ENCODE data around the gene NELL1.
"Not testable (repeated sequence)": the region's sequence is repeated elsewhere in the genome, so short reads cannot be mapped to it uniquely, and the experiment has no call there.

The NELL1 gene

DNA sequence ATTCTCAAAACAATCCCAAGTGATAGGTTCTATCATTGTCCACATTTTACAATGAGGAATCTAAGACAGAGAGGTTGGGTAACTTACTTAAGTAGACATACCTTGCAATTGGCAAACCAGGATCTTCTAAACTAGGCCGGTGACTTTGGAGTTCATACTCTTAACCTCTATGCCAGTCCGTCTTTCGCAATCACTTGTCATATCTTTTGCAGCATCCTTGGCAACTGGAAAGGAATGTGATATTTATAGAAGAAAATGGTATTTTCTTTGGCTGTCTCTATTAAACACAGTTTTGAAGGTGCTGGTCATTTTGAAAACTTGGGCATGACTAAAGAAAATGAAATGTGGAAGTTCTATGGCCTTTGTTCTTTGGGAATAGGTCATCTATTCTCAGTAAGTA lies 556.5 kb downstream of the NELL1 start:
- DNase-seq (ENCODE audit: low read depth) = no peak

DNA sequence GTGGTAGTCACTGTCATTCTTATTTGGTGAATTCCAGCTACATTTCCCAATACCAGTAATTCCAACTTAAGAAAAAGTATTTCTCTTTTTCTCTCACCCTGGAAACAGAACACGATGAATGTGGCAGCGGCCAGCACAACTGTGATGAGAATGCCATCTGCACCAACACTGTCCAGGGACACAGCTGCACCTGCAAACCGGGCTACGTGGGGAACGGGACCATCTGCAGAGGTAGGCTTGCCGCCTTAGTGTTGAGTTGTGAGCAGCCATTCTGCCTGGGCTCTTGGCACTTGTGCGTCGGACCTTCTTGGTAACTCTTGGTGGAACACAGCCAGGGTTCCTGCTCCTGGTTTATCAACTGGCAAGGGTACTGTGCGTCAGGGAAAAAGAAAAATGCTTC lies 559.8 kb downstream of the NELL1 start:
- no peak for DNase-seq (ENCODE audit: low read depth)

DNA sequence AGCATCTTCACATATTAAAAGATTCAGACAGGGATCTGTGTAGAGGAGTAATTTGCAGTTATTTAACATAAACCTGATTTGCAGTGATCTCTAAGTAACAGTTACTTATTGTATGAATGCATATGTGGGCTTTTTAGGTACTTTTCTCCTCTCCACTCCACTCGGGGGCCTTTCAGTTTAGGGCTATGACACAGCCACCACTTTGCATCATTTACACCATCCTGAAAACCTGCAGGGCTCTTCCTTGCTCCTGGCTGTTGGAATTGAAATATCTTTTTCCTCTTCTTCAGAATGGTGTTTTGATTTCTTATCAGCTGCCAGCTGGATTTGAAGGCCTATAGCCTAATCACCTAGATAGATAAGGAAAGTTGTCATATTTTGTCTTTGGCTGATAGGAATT lies 580.8 kb downstream of the NELL1 start:
- no peak for DNase-seq (ENCODE audit: low read depth)

DNA sequence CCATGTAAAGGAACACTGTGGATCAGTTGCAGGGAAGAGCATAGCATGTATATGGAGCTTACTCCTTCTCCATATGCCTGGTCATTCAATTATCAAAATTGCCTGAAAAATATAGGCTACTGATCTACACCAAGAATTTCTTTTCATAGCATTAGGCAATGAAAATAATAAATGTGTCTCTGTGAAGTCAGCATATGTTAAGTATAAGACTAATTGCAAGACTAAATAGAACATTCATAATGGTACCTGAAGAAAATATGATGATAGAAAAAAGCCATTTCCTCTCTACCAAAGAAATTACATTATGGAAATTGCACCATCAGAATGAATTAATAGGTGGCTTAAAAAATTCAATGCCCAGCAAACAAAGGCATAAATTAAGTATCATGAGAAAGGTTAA lies 584.7 kb downstream of the NELL1 start:
- no peak for DNase-seq (ENCODE audit: low read depth)

DNA sequence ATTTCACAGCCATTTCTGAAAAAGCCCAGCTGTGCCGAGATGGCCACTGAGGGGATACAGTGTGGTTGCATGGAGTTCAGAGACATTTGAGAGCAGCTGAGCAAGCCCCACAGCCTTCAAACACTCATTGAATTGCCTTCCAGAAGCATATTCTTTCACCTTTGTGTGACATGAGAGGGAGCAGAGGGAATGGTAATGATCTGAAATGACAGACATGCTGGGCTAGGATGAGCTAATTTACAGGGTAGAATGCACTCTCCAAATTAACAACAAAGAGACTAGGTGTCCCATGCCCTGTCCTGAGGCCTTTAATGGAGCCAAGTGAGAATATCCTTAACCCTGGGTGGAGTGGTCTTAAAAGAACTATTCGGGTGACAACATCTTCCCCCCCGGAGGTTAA lies 585.4 kb downstream of the NELL1 start:
- no peak for DNase-seq (ENCODE audit: low read depth)

DNA sequence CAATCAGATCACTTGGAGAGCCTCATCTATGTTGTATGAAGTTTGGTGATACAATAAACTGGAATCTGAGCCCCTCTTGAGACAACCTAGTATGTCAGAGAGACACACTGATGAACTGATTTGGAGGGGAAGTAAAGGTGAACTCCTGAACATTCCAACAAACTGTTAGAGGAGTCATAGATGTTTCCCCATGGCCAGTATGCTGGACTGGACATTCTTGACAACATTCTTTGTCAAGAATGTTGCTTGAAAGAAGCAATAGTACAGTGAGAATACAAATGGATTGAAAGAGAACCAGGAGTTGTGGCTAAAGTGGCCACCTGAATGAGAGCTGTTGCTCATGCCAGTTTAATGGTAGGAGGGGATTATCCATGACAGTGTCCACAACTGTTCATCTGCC lies 588.1 kb downstream of the NELL1 start:
- DNase-seq (ENCODE audit: low read depth) = no peak

DNA sequence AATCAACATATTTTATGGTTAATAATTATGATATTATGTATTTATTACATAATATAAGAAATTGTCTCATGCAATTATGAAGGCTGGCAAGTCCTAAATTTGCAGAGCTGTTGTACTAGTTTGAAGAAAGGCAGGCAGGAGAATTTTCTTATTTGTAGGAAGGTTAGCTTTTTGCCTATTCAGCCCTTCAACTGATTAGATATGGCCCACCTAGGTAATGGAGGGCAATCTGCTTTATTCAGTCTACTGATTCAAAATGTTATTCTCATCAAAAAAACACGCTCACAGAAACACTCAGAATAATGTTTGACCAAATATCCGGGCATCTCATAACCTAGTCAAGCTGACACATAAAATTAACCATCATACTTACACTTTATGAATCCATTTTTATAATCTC lies 589.0 kb downstream of the NELL1 start:
- DNase-seq (ENCODE audit: low read depth) = no peak

DNA sequence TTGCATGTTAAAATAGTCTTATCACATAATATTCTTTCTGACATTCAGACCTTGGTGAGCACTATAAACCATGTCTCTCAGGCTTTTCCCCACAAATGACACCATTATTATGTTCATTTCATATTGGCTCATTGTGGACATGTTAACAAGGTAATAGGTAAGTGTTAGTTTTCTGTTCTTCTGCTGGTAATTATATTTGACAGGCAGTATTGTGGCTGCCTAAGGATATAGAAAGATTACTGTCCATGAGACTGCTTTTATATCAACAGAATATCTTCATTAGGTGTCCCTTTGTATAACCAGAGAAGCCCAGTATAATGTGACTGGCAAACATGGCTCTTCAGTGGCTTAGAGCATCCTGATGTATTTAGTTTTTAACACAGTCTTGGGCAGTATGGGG lies 590.7 kb downstream of the NELL1 start:
- no peak for DNase-seq (ENCODE audit: low read depth)

DNA sequence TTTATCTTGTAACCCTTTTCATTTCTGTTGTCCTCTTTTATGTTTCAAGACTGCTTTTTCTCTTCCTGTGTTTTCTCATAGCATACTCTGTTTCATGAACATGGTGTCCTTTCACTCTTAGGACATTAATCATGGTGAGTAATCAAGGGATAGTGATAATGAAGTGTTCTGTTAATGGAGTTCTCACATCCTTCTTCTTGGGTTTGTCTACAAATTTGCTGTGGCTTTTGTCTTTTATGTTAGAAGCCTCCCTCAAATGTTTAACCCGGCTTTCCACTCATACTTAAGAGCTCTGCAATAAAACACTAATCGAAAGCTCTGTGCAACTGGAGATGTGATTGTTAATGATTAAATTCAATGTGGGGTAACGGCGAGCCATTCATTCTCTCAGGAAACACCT lies 593.6 kb downstream of the NELL1 start:
- DNase-seq (ENCODE audit: low read depth) = no peak

DNA sequence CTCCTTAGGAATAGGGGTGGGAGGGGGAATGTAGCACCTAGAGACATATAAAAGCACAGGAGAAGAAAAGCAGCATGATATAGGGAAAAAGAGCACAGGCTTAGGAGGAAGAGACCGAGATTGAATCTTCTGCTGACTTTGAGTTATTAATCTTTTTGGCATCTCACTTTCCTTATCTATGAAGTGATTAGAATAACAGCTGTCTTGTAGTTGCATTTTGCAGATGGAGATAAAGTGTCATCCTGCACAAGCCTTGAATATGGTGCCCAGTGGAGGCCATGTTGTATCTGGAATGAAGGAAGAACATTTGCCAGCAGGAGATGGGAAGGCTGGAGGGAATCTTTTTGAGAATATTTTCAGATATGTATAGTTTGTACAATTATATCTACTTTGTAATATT lies 594.7 kb downstream of the NELL1 start:
- no peak for DNase-seq (ENCODE audit: low read depth)

DNA sequence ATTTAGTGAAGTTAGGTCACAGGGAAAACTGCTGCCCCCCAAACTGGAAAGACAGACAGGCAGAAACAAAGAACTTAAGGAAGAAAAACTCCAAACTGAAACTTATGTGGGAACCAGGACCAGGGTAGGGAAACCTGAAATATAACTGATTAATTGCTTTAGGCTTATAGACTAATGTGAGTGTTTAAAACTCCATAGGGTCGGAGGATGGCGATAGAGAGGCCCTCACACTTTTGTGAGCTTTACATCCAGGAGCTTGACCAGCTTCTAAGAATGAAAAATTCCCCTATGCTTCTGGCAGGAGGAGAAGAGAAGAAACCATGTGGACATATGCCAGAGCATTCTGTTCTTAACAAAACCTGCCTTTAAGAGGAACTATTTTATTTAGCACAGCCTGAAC lies 598.6 kb downstream of the NELL1 start:
- DNase-seq (ENCODE audit: low read depth) = no peak

DNA sequence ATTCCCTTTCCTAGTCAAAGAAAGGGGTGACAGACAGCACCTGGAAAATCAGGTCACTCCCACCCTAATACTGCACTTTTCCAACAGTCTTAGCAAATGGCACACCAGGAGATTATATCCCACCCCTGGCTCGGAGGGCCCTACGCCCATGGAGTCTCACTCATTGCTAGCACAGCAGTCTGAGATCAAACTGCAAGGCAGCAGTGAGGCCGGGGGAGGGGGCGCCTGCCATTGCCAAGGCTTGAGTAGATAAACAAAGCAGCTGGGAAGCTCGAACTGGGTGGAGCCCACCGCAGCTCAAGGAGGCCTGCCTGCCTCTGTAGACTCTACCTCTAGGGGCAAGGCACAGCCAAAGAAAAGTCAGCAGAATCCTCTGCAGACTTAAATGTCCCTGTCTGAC lies 602.8 kb downstream of the NELL1 start:
- DNase-seq (ENCODE audit: low read depth) = not testable (repeated sequence)

DNA sequence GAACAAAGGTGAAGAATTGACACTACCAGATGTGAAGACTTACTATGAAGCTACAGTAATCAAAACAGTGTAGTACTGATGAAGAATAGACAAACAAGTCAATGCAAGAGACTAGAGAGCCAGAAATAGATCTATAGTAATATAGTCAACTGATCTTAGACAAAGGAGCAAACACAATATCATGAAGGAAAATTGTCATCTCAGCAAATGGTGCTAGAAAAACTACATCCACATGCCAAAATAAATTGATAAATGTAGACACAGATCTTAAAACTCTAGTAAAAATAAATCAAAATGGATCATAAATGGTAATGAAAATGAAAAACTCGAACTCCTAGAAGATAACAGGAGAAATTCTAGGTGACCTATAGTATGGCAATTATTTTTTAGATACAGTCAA lies 609.5 kb downstream of the NELL1 start:
- no peak for DNase-seq (ENCODE audit: low read depth)

DNA sequence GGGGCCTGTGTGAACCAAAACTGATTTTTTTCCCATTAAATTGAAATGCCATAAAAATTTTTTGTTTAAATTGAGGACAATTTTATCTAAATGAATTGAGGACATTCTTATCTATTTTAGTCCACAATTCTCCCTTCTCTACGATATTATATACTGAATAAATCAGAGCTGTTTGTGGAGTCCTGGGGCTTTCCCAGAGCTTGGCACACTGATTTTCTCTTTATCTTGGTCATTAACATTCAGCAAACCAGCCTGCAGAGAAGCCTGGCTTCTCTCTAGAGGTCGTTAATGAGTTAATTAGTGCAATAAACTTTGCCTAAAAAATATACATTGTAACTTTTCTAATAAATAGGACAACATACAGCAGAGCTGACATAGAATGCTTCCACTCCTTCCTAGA lies 615.7 kb downstream of the NELL1 start:
- DNase-seq (ENCODE audit: low read depth) = no peak

DNA sequence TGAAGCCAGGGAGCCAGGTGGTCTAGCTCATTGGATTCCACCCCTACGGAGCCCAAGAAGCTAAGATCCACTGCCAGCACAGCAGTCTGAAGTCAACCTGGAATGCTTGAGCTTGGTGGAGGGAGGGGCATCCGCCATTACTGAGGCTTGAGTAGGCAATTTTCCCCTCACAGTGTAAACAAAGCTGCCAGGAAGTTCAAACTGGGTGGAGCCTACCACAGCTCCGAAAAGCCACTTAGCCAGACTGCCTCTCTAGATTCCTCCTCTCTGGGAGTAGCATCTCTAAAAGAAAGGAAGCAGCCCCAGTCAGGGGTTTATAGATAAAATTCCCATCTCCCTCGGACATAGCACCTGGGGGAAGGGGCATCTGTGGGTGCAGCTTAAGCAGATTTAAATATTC lies 620.3 kb downstream of the NELL1 start:
- DNase-seq (ENCODE audit: low read depth) = no peak

DNA sequence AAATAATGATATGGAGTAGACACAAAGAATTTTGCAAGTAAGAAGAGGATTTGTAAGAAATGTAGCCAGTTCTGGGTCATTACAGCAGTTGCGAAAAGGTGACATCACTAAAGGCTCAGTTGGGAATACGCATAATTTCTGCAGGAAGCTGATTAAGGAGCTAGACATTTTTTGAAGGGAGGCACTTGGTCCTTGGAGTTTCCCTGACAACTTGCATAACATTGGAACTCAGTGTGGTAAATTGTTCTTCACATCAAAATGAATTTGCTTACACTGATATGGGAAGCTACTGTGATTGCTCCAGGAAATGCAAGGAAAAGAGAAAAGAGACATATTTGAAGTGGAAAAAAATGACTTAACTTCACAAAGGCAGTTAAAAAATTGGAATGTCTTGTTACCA lies 626.1 kb downstream of the NELL1 start:
- DNase-seq (ENCODE audit: low read depth) = no peak

DNA sequence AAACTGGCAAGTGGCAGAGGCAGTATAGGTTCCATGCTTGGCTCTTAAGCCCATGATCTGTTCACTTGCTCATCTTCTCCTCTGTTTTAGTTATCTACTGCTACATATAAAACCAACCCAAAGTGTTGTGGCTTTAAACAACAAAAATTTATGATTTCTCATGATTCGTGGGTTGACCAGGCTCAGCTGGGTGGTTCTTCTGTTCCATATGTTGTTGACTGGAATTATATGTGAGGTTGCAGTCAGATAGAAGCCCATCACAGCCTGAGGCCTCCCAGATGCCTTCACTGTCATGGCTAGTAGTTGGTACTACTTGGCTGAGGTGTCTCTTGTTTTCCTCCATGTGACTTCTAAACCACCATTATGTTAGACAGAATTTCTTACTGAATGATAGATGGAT lies 632.6 kb downstream of the NELL1 start:
- DNase-seq (ENCODE audit: low read depth) = no peak

DNA sequence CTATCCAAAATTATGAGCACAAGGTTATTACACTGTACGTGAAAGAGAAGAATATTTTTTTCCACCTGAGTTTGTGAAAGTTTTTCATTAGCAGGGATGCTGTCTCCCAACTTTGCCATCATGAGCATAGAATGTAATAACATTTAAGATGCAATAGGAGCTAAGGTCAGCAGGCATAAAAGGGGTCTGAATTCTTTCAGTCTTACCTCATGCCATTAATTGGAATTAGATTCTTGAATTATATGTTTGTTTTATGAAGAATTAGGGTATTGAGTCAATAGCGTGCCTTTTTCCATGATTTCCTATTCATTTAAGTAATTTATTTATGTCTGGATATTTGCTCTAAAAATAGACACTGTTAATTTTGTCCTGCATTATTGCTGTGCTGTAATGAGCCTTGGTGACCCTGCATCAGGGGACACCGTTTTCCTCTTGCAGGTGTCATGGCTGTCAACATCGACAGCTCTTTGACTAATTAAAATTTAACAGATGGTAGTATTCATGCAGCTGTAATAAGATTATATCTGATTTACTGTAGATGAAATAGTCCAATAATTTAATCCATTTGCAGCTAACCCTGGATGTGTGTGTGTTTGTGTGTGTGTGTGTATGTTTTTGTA lies 637.5 kb downstream of the NELL1 start:
- no peak for DNase-seq (ENCODE audit: low read depth)

DNA sequence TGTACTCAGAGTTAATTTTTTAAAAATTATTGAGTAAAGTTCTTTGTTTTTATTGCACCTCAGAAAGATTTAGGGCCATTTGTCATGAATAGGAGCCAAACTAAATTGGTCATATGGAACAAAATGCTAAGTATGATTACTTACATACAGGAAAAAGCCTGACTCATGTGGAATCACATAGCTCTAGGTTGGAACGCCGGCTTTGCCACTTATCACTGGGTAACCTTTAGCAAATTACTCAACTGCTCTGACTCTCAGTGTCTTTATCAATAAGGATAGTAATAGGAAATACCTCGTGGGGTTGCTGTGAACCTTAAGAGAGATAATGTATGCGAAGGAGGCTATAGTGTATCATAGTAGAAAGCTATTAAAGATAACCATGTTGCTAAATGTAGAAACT lies 638.5 kb downstream of the NELL1 start:
- no peak for DNase-seq (ENCODE audit: low read depth)

DNA sequence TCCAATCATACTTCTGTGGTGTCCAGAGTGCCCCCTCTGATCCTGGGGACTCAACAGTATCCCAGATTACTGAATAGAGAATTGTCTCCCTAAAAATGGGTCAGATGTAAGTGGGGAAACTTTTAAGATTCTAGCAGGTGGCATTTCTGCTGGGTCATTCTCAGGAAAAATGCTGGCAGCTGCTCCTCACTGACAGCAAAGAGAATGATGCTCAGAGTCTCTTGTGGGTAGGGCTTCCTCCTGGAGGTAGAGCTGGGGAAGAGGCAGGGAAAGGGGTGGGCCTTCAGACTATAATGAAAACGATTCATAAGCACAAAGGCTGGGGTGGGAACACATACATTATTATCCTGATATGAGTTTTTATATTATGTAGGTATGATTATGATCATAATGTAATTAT lies 647.2 kb downstream of the NELL1 start:
- DNase-seq (ENCODE audit: low read depth) = no peak

DNA sequence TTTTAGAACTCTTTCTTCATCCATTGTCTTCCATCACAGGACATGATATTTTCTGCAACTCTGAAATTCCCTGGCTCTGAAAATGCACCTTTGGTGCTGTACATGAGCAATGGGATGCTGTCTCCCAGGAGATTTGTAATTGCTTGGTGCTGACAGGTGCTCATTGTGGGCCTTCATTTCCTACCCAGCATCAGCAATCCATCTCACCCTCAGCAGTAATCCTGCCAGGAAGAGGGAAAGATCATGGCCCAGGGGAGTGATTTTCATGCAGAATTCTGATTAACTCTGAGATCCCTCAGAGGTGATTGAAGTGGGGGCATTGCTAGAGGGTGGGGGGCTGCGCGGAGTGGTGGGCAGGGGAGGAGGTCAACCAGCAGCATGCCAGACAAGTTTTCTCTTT lies 651.7 kb downstream of the NELL1 start:
- no peak for DNase-seq (ENCODE audit: low read depth)

DNA sequence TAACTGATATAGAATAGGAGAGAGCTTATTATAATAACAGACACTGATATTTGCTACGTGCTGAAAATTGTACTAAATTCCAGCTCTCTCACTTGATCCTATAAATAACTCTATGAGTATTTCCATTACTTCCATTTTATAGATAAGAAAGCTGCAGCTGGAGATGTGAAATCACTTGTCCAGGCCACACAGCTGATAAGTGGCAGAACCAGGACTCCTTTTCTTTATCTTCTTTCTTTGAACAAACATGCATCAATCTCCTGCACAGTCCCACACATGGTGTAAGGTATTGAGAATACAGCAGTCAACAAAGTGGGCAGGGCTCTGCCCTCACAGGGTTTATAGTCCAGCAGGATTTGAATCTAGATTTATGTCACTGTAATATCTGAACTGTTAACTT lies 652.1 kb downstream of the NELL1 start:
- no peak for DNase-seq (ENCODE audit: low read depth)

DNA sequence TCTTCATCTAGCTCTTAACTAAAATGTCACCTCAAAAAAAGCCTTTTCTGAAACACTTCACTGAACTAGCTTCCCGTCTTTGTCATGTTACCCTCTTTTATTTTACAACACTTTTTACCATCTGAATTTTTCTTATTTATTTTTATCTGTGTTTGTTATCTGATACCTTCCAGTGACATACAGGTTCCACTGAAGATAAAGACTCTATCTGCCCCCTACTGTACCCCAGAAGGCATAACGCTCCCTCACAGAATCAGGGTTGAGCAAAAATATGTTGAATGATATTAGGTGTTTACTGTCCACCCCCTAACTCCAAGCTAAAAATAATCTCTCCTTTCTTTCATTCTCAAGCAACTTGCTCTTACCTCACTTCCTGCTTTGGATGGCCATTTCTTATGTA lies 654.2 kb downstream of the NELL1 start:
- DNase-seq (ENCODE audit: low read depth) = no peak

DNA sequence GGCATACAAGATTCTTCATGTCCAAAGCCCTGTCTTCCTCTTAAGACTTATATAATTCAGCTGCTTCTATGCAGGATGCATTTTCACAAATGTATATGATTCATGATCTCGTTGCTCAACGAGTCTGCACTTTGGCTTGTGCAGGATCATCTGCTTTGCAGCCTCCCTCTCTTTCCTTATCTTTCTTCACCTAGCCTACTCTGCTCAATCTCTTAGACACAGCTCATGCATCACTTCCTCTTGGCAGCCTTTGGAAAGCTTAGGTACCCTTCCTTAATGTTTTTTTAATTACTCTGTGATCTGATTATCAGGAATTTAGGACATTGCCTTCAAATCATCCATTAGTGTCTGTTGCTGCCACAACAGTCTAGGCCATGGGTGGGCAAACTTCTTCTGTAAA lies 673.8 kb downstream of the NELL1 start:
- DNase-seq (ENCODE audit: low read depth) = no peak

DNA sequence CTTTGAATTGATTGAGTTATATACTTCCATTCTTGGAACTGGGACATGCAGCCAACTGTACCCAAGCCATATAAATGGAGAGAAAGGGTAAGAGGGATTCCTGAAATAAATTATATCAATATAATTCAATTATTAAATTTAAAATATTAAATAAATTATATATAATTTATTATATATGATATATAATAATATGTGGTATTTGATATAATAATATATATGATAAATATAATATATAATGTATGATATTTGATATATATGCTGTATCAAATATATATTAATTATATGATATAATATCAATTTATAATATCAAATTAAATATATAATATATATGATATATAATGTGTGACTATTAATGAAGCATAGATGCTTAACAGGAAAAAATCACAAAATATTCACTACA lies 677.0 kb downstream of the NELL1 start:
- no peak for DNase-seq (ENCODE audit: low read depth)
